Stimulated activated CD4-positive, alpha-beta T cell treated with anti-CD3 and anti-CD28 coated beads, Interleukin-1b, Interleukin-23, amount 100 ng/mL, for 1 hour (primary cell): ENCODE results near the gene TJP3.

Experiments
- DNase-seq, 2 donors: peaks; one replicate each; pipeline ENCODE4 v3.0.0-alpha.2; 2020; ENCODE audit warnings: low read depth in 2 of 2

Gene TJP3

DNA sequence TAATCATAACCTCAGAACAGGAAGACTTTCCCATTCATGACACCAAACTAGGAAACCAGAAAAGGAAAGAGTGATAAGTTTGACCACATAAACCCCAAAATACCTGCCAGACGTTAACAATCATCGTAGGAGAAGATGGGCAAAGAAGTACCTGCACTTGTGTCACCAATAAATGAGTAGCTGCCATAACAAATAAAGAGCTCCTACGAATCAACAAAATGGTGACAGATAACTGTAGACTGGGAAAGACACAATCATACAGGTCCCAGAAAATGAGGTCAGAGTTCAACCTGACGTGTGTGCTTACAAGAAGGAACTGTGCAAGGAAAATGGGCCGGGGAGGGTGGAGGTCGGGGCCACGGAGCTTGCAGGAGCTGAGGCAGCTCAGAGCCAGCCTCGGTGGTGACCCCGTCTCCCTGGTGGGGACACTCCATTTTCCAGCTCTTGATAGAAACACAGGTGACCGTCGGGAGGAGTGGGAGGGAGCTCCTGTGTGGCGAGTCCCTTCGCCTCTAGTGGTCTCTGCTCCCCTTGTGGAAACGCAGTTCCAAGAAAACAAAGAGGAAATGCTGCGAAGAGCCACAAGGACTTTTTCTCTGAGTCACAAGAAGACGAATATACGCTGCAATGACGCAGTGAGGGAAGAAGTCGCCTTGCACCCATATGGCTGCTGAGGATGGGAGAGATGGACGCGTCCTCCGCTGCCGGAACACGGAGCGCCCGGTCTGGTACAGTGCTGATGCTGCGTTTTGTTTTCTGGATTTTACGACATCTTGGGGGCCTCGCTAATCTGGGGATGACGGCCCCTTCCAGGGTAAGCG, 17.4 kb upstream of the TJP3 start:
- DNase-seq, result no peak

DNA sequence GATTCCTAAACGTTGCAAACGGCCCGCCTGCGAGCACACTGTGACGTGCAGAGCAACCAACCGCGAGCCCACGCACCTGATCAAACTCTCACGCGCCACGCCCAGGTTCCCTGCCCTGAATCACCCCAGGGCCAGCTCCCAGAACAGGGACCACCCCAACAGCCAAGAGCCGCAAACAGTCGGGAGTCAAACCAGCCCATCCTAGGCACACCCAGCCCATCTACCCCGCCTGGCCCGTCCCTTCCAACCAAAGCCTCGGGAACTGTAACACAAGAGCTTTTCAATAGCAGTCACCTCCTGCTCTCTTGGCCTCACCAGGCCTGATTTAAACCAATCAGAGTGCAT, 16.8 kb upstream of the TJP3 start:
- no peak for DNase-seq

DNA sequence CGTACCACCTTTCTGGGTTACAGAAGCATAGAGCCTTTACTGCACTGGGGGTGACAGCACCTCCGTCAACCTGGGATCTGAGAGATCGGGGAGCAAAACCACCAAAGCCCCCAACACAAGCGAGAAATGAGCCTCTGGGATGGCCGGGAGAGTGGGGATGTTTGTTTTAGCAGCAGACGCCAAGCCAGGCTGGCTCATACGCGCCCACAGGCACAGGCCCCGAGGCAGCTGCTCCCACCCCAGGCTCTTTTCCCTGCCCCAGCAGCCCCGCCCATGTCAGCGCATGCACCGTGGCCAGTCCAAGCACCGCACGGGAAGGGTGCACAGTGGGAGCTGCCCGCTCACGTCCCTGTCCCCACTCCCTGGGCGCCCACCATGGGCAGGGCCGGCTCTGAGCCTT, 16.5 kb upstream of the TJP3 start:
- no peak for DNase-seq

DNA sequence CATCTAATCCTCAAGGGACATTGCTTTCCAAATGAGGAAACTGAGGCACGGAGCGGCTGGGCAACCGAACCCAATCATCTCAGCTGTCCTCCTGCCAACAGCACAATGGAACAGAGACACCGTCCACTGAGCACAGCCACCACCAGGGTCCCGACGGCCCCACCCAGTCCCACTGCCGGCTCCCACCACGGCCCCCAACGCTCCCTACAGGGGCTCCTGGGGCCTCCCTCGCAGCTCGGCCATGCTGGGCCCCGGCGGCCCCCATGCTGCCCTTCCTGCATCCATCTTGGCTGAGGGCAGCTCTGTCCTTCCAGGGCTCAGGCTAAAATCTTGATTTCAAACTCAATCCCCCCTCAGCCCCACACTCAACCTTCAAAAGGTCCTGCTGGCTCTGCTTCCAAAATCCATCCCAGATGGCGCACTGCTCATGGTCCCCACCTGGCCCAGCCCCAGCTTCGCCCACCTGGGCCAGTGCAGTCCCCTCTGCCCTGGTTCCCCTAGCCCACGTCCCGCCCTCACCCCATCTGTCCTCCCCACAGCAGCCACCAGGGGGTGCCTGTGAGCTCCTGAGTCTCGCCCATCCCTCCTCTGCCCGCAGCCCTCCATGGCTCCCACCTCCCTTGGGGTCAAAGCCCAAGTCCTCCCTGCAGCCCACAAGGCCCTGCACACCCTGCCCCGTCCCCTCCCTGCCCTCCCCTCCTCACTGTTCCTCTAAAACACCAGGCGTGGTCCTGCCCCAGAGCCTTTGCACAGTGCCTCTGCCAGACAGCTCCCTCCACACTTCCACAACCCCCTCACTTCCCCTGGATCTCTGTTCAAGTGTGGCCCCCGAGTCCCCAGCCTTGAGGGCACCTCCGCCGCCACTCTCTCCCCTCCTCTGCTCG, 15.8 kb upstream of the TJP3 start:
- peak in 1 of 2 donors; percentile 47 for DNase-seq

DNA sequence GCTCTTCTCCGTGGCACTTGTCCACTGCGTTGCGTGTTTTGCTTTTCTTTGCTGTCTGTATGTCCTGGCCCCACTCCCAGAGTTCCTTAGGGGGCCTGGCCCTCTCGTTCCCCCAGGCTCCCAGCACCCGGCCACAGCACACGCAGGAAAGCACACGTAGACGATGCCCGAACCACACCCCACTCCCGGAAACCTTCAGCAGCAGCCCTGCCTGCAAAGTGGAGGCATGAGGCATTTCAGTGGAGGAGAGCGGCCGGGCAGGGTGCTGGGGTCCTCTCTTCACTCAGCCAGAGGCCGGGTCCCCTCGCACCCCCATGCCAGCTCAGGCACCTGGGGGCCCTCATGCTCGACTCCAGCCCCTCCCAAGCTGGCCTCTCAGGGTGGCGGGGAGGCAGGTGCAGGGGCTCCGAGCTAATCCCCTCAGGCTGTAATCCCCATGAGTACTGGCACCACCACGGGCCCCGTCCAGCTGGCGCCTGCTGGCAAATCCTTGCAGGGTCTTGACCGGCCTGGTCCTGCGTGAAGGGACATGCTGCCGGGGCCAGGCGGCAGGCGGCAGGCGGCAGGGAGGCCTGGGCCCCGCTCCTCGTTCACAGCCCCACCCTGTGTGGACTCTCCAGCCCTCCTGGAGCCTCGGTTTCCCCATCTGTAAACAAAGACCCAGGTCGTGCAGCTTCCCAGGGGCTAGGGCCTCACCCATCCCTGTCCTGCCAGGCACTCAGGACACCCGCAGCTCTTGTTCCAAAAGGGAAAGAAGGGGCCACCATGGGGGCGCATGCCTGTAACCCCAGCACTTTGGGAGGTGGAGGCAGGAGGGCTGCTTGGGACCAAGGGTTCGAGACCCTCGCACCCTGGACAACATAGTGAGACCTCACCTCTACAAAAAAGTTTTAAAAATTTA, 14.9 kb upstream of the TJP3 start:
- no peak for DNase-seq

DNA sequence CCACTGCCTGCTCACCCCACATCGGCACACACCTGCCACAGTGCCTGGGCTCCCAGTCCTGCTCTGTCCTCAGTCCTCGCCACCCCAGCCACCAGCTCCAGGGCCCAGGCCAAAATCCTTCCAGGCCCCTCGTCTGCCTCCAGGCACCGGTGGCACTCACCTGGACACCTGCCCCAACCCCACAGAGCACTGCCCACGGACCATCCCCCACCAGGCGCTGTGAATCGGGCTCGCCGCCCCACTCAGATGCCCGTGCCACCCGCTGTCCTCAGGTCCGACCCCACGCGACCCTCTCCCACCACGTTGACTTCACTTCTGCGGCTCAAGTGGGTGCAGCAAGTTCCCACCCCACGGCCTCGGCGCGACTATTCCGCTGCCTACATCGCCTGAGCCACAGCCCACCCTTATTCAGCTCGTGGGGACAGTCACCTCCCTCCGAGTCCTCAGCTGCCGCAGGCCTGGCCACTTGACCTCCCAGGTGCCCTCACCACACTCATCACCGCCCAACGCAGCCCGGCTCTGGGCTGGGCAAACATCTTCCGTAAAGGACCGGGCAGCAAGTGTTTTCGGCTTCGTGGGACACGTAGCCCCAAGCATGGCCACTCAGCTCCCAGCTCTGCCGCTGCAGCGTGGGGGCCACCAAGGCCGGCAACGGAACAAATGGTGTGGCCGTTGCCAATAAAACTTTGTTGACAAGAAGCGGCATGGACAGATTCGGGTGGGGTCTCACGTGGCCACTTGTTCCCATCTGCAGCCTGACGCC, 13.6 kb upstream of the TJP3 start:
- DNase-seq, result no peak

DNA sequence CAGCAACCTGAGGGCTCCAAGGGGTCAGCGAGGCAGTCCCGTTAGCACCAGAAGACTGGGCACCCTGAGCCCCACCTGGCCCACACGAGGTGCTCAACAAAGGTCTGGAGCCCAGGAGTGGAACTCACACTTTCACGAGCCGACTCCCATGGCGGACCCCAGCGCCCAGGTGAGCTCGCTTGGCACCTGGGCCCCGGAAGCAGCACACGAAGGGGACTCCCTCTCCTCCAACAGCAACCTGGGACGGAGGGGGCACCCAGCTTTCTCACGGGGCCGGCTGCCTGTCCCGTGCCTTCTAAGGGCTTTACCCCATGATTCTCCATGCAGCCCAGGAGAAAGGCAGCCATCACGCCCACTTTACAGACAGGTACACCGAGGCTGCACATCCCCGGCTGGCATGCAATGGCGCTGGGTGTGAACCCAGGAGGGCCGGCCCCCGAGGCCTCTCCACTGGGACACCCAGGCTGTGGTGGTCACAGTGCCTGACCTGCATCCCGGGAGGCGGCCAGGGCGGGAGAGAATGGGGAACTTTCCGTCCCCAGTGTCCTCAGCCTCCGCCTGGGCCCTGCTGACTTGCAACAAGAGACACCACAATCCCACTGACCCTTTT, 13.0 kb upstream of the TJP3 start:
- no peak for DNase-seq

DNA sequence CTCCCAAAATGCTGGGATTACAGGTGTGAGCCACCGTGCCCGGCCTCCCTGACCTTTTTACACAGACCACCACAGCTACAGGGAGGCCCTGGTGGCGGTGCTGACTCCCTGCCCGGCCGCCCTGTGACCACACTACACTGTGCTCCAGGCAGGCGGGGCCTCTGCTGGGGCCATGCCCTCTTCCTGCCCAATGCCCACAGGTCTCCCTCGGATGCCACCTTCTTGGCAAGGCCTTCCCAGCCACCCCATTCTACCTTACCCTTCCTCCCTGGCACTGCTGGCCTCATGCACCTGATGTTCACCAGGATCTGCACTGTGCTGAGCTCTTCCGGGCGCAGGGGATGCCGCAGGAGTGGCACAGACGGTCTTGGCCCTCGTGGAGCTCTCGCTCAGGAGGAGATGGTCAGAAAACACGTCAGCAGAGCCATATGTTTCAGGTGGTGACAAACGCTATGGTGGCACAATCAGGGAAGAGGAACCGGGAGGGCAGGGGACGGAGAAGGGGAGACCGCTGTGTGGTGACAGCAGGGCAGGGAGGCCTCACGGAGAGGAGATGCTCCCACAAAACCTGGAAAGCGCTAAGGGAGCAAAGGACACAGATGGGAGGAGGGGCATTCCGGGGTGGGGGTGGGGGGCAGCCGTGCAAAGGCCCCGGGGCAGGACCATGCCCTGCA, 12.1 kb upstream of the TJP3 start:
- no peak for DNase-seq

DNA sequence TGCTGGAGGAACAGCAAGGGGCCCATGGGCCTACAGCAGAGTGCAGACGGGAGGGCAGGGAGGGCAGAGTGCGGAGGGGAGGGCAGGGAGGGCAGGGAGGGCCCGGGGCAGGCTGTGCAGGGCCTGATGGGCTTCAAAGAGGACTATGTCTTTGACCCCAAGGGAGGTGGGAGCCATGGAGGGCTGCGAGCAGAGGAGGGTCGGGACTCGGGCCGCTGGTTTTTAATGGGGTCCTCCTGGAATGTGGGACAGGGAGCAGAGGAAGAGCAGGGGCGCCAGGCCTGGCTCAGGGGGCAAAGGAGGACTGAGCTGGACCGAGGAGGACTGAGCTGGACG, 11.6 kb upstream of the TJP3 start:
- DNase-seq, result no peak

DNA sequence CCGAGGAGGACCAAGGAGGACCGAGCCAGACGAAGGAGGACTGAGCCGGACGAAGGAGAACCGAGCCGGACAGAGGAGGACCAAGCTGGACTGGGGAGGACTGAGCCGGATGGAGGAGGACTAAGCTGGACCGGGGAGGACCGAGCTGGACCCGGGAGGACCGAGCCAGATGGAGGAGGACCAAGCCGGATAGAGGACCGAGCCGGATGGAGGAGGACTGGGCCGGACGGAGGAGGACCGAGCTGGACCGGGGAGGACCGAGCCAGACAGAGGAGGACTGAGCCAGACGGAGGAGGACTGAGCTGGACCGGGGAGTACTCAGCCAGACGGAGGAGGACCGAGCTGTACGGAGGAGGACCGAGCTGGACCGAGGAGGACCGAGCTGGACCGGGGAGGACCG, 11.1 kb upstream of the TJP3 start:
- DNase-seq, result no peak

DNA sequence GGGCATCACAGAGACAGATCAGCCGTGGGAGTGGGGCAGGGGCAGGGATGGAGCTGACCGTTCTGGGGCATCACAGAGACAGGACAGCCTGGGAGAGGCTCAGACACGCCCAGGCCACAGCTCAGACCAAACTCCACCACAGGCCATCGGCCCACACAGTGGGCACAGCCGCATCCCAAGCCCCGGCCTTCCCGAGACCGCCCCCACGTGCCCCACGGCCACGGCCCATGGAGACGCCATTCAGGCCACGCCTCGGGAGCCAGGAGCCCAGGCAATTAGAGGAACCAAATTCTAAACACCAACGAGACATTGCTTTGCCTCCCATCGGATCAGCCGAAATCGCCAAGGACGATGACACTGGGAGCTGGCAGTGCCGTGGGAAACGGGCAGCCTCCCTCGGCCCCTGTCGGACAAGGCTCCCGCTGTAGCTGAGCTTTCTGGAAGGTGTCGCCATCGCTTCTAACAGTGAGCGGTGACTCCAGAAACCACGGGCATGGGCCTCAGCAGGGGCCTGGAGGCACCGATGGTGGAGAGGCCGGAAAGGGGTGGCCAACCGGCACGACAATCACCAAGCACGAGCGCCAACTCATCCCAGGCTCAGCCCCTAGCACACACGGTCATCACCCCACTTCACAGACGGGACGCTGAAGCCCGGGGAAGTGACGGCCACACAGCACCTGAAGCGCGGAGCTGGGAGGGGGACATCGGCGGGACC, 10.4 kb upstream of the TJP3 start:
- no peak for DNase-seq

DNA sequence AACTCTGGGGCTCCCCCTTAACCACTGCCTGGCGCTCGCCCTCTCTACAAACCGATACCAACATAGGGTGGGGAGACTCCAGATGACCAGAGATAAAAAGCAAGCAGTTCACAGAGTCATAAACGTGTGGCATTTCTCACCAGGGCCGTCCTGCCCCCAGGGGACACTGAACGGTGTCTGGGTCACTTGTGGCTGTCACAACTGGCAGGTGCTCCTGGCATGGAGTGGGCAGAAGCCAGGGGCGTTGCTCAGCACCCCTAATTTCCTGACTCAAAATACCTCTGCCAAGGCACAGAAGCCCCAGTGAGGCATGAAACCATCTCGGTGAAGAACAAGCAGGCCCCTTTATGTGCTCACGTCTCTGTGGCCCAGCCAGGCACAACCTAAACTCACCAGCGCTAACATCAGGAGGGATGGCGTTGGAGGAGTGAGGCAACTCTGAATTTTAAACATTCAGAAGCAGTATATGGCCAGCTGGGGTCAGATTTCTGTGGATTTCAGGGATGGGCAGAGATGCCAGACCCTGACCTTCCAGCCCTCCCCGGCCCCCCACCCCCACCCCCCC, 9.7 kb upstream of the TJP3 start:
- DNase-seq, result no peak

DNA sequence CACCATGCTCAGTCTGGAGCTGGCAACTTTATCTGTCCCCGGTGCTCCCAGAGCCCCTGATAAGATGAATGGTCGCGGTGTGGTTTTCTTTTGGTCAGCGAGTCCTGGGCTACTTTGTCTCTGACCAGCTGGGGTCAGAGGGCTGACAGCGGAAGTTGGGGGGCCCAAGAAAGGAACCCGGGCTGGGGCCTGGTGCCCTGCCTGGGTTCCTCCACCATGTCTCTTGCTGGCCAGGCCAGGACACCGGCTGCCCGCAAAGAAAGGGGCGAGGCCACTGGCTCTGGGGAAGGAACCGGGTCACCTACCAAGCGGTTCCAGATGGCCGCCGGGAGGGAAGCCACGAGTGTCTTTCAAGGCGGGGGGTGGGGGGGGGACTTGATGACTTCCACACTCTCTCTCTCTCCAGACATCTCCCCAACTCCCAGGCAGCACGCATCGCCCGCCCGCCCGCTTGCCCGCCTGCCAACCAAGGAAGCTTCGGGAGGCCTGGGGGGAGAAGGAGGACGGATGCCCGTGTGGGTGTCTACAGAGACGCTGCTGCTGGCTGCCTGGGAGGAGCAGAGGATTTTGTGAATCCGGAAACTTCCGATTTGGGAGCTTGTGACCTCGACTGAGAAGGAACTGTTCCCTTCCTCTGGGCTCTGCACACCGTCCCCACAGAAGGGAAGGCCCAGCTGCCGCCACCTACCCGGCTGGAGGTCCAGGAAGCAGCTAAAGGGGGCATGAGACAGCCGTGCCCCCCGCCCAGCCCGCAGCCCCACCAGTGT, 9.0 kb upstream of the TJP3 start:
- no peak for DNase-seq

DNA sequence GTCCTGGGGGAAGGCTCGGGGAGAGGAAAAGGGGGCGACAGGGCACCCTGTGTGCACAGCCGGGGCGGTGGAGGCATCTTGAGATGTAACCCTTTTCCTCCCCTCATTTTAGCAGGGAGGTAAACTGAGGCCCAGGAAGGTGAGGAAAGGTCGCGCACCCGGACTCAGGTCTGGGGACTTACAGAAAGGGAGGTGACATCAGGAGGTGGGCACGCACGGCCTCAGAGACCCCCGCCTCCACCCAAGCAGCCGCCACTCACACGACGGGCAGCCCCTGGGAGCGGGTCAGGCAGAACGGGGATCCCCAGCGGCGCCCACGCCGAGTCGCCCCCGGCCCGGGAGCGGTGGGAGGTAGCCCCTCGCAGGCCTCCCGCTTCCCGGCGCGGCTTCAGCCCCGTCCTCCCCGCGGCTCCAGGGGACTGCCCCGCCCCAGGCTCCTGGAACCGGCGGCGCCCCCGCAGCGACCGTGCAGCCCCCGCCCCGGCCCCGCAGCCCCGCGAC, 8.4 kb upstream of the TJP3 start:
- DNase-seq, result no peak

DNA sequence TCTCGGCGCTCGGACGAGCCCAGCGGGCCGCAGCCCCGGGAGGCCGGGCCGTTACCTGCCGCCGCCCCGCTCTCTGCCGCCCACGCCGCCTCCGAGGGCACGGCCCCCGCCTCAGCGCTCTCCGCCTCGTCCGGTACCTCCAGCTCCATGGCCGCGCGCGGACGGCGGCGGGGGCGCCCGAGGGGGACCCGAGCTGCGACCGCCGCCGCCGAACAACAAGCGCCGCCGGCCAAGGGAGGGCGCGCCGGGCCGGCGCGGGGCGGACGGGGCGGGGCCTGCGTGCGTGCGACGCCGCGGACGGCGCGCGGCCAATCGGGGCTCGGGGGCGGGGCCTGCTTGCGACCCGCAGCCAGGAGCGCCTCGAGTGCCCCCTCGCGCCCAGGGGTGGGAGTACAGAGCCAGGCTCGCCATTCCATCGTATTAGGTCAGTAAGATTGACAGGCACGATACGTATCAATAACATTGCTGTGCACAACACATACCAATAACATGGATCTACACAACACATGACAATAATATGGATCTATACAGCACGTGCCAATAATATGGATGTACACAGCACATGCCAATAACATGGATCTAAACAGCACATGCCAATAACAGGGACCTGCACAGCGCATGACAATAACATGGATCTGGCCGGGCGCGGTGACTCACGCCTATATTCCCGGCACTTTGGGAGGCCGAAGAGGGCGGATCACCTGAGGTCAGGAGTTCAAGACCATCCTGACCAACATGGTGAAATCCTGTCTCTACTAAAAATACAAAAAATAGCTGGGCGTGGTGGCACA, 7.7 kb upstream of the TJP3 start, which contains the start of gene PIP5K1C:
Gene PIP5K1C, minus strand, starts transcription at position 227 of the 791 bp plus-strand sequence. Its CDS starts 78 bp downstream, at position 149.
- peak; percentile 84 to 96 for DNase-seq

DNA sequence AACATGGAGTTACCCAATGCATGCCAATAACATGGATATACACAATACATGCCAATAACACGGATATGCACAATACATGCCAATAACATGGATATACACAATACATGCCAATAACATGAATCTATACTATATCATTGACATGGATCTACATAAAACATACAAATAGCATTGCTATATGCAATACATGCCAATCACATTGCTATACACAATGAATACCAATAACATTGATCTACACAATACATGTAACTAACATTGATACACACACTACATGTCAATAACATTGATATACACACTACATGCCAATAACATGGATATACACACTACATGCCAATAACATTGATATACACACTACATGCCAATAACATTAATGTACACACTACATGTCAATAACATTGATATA, 7.0 kb upstream of the TJP3 start:
- DNase-seq, result no peak

DNA sequence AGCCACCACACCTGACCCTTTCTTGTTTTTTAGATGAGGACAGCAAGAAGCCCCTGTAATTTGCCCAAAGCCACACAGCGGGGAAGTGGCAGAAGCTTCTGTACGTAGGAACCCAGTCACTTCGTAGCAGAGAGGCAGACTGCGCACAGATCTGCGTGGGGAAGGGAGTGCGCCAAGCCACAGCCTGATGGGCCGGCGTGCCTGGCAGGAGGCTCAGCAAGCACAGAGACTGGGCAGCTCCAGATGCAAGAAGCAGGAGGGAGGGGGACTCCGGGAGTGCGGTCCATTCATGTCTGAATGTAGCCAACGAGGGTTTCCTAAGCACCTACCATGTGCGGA, 347 bp upstream of the TJP3 start:
- no peak for DNase-seq
